Erythroblast (primary cell): Measurements from ENCODE around the gene OR13C5.

Source experiments
- GATA1 ChIP-seq: IDR thresholded peaks from 2 replicates; pipeline ENCODE4 v1.6.1; 2011; ENCODE audit warnings: low read depth, mild to moderate bottlenecking, control low read depth, low read length, moderate library complexity
- POLR2A ChIP-seq: IDR thresholded peaks from 2 replicates; pipeline ENCODE4 v1.6.1; 2011; ENCODE audit warnings: mild to moderate bottlenecking, low read length

GRCh38 chr9:104564358-104564757 is 34.9 kb downstream of the OR13C5 start:
- TF ChIP-seq POLR2A (no peak), GATA1 (no peak)
